Endothelial cell of umbilical vein (primary cell): Measurements from ENCODE around the gene ARL1. TPM values are rescaled to one million over a fixed set of nuclear protein-coding genes. Genes with fewer than 3 reads are reported as not detected.

Experiments
- Bru-seq: library from RNA; stranded (reverse); fragments of 400-500 nt; gene quantifications from one replicate; lab custom pipeline; 2021; lab: Mats Ljungman, UMichigan
- BruChase-seq, 2 experiments: library from RNA; stranded (reverse); fragments of 400-500 nt; gene quantifications; one replicate each; lab custom pipeline; 2021; lab: Mats Ljungman, UMichigan
- BruUV-seq: library from RNA; stranded (reverse); fragments of 400-500 nt; replicated peaks from 2 replicates; lab custom pipeline; 2021; lab: Mats Ljungman, UMichigan
- CTCF ChIA-PET: fragments of 300-600, 350-600 bp; sonication (Branson Sonifier 250); formaldehyde crosslinking; loops from one replicate; lab custom pipeline; 2021; ENCODE audit warnings: antibody characterized with exemption, inconsistent platforms; lab: Charles Lee
- POLR2A ChIA-PET: fragments of 300-600, 350-600 bp; sonication (Branson Sonifier 250); formaldehyde crosslinking; loops from one replicate; lab custom pipeline; 2021; ENCODE audit warnings: antibody characterized with exemption, inconsistent platforms; lab: Charles Lee
- DNase-seq: peaks from one replicate; pipeline ENCODE4 v3.0.0-alpha.2; 2011; ENCODE audit warnings: low read depth, low spot score
- FAIRE-seq: peaks from 2 replicates; lab custom pipeline; 2011; peaks lifted over from hg19 to GRCh38; lab: Jason Lieb, UNC
- H2AFZ ChIP-seq: 2 replicates; pipeline ENCODE4 v1.6.0; 2012; ENCODE audit warnings: low read depth, low read length, control low read depth, inconsistent platforms
- H3K27ac ChIP-seq: 2 replicates; pipeline ENCODE4 v1.5.1; 2011; ENCODE audit warnings: low read depth, mild to moderate bottlenecking, control low read depth, low read length, moderate library complexity; ENCODE audit not compliant: insufficient read depth
- H3K27me3 ChIP-seq, 2 experiments: 2 replicates each; pipeline versions ENCODE4 v1.6.0 to v1.6.1; 2011; ENCODE audit warnings: low read length in 2 of 2, mixed read lengths in 1 of 2; ENCODE audit not compliant: control insufficient read depth in 2 of 2, insufficient read depth in 2 of 2
- H3K36me3 ChIP-seq, 2 experiments: 2 replicates in 1 of 2; 3 replicates in 1 of 2; pipeline ENCODE4 v1.5.1; 2011; ENCODE audit warnings: low read length in 2 of 2, mild to moderate bottlenecking in 1 of 2, moderate library complexity in 1 of 2; ENCODE audit not compliant: control insufficient read depth in 2 of 2, insufficient read depth in 2 of 2; ENCODE audit errors: extremely low read depth in 1 of 2
- H3K4me1 ChIP-seq: 3 replicates; pipeline ENCODE4 v1.5.1; 2011; ENCODE audit warnings: mild to moderate bottlenecking, low read length; ENCODE audit not compliant: control insufficient read depth, insufficient read depth; ENCODE audit errors: extremely low read depth
- H3K4me2 ChIP-seq: 2 replicates; pipeline ENCODE4 v1.6.1; 2011; ENCODE audit warnings: low read length, control low read depth, mixed read lengths; ENCODE audit not compliant: insufficient read depth
- H3K4me3 ChIP-seq, 3 experiments: fragments of 200-600 bp in 1 of 3; sonication (generic), shearing (Covaris generic) in 1 of 3; replicated peaks in 1 of 3; 2 replicates each; pipeline ENCODE4 v1.5.1; 2011 to 2016; ENCODE audit warnings: control low read depth in 3 of 3, low read length in 3 of 3, mild to moderate bottlenecking in 2 of 3, inconsistent platforms in 1 of 3, low read depth in 1 of 3, moderate library complexity in 1 of 3; ENCODE audit not compliant: insufficient read depth in 1 of 3
- H3K79me2 ChIP-seq: 2 replicates; pipeline ENCODE4 v1.6.0; 2012; ENCODE audit warnings: low read length, inconsistent platforms; ENCODE audit not compliant: control insufficient read depth, insufficient read depth
- H3K9ac ChIP-seq: replicated peaks from 2 replicates; pipeline ENCODE3; 2011; ENCODE audit warnings: low read length, control low read depth; ENCODE audit not compliant: insufficient read depth; ENCODE audit errors: extremely low read depth
- H3K9me1 ChIP-seq: replicated peaks from 3 replicates; pipeline ENCODE4 v1.6.0; 2011; ENCODE audit warnings: mild to moderate bottlenecking, low read length; ENCODE audit not compliant: control insufficient read depth, insufficient read depth; ENCODE audit errors: extremely low read depth
- H3K9me3 ChIP-seq: replicated peaks from 2 replicates; pipeline ENCODE4 v1.5.1; 2012; ENCODE audit warnings: low read length, inconsistent platforms; ENCODE audit not compliant: control insufficient read depth, insufficient read depth
- H4K20me1 ChIP-seq: replicated peaks from 2 replicates; pipeline ENCODE3; 2011; ENCODE audit warnings: mild to moderate bottlenecking, low read length; ENCODE audit not compliant: control insufficient read depth, insufficient read depth; ENCODE audit errors: extremely low read depth
- EZH2 ChIP-seq: IDR thresholded peaks from 2 replicates; pipeline ENCODE4 v1.6.1; 2012; ENCODE audit warnings: borderline replicate concordance, low read depth, mild to moderate bottlenecking, moderate library complexity, low read length, inconsistent platforms; ENCODE audit not compliant: severe bottlenecking
- FOS ChIP-seq: IDR thresholded peaks from 2 replicates; pipeline ENCODE4 v1.6.1; 2011; ENCODE audit warnings: mild to moderate bottlenecking, low read length, moderate library complexity, borderline replicate concordance; ENCODE audit not compliant: insufficient read depth
- GATA2 ChIP-seq: IDR thresholded peaks from 2 replicates; pipeline ENCODE4 v1.7.0; 2011; ENCODE audit warnings: low read depth, mild to moderate bottlenecking, moderate library complexity, mixed read lengths, low read length; ENCODE audit not compliant: insufficient read length, insufficient read depth
- JUN ChIP-seq: IDR thresholded peaks from 2 replicates; pipeline ENCODE4 v1.6.1; 2011; ENCODE audit warnings: borderline replicate concordance, low read depth; ENCODE audit not compliant: insufficient read length, insufficient read depth
- MYC ChIP-seq: IDR thresholded peaks from one replicate; pipeline ENCODE4 v1.6.1; 2011; ENCODE audit warnings: mild to moderate bottlenecking, low read depth, low read length
- POLR2A ChIP-seq: IDR thresholded peaks from 2 replicates; pipeline ENCODE4 v1.6.1; 2012; ENCODE audit warnings: low read depth, mild to moderate bottlenecking, control low read depth, low read length
- POLR2AphosphoS5 ChIP-seq: IDR thresholded peaks from 2 replicates; pipeline ENCODE4 v1.6.1; 2012; ENCODE audit warnings: low read depth, mild to moderate bottlenecking, control low read depth, low read length, moderate library complexity; ENCODE audit not compliant: insufficient read depth
- dilution Hi-C: fragments of 300-500 bp; cut with MboI; formaldehyde crosslinking; loops from one replicate; pipeline ENCODE4 v1.15.0; 2019; ENCODE audit warnings: low sequenced_read_pairs; ENCODE audit not compliant: extremely low pct_ligation_motif_present
- intact Hi-C: fragments of 100-400 bp; cut with micrococcal nuclease; formaldehyde crosslinking; loops from one replicate; pipeline ENCODE4 v1.10.0; 2022
- long read RNA-seq: library from polyadenylated mRNA; stranded (forward); transcript quantifications from one replicate; pipeline ENCODE4 v2.0.0, GENCODE V29; 2021
- polyA minus RNA-seq, 3 experiments: library from RNA; depleted of rRNA, polyadenylated mRNA; stranded (reverse); fragments of >200 nt; gene quantifications; 1 replicate in 1 of 3; 2 replicates in 2 of 3; pipeline ENCODE4 v1.2.3, GENCODE V29; 2011
- polyA plus RNA-seq, 4 experiments: library from polyadenylated mRNA; depleted of rRNA in 3 of 4; stranded (reverse) in 3 of 4; unstranded in 1 of 4; fragments of >200 nt; gene quantifications; 2 replicates each; pipeline versions ENCODE4 v1.2.1 to v1.2.3, GENCODE V29; 2011 to 2012; ENCODE audit warnings: missing spikeins in 1 of 4
- total RNA-seq: library from RNA; stranded (reverse); gene quantifications from 2 replicates; pipeline ENCODE4 v1.2.3, GENCODE V29; 2021
- TF ChIP-seq, protein P1 (sequence below): IDR thresholded peaks from 2 replicates; pipeline ENCODE4 v1.6.1; 2011; ENCODE audit not compliant: insufficient read depth, insufficient read length

The ARL1 gene
- total RNA-seq (65.4 and 76.5 TPM in 2 replicates), polyA plus RNA-seq (22.9 and 30.4 TPM in 2 replicates), polyA minus RNA-seq (42.8 and 44.0 TPM in 2 replicates), Bru-seq, nascent RNA (percentile 86 among the genes with signal in this experiment), BruChase-seq, experiment 1, labeled RNA remaining after a 6-hour chase (percentile 90 among the genes with signal in this experiment), BruChase-seq, experiment 2, labeled RNA remaining after a 2-hour chase (percentile 91 among the genes with signal in this experiment)
- 53.6 and 72.1 TPM in 2 replicates for polyA plus RNA-seq (2011; cell fraction: cytosol; rRNA removed)
- 48.7 and 54.8 TPM in 2 replicates for polyA plus RNA-seq (2011; cell fraction: nucleus; rRNA removed)
- polyA plus RNA-seq (2012): 94.4 and 100 TPM in 2 replicates
- polyA minus RNA-seq (2011; cell fraction: cytosol; rRNA and poly(A)+ RNA removed): 29.7 TPM
- 59.9 and 82.7 TPM in 2 replicates for polyA minus RNA-seq (2011; cell fraction: nucleus; rRNA and poly(A)+ RNA removed)
- long read RNA-seq, transcript ARL1-201 (6 exons, 3,241 nt): major isoform, 128 of 146 reads
- long read RNA-seq, partial matches to known transcripts: 2 of 146 reads
- long read RNA-seq, other reads (novel, unspliced or antisense): 16 of 146 reads

DNA sequence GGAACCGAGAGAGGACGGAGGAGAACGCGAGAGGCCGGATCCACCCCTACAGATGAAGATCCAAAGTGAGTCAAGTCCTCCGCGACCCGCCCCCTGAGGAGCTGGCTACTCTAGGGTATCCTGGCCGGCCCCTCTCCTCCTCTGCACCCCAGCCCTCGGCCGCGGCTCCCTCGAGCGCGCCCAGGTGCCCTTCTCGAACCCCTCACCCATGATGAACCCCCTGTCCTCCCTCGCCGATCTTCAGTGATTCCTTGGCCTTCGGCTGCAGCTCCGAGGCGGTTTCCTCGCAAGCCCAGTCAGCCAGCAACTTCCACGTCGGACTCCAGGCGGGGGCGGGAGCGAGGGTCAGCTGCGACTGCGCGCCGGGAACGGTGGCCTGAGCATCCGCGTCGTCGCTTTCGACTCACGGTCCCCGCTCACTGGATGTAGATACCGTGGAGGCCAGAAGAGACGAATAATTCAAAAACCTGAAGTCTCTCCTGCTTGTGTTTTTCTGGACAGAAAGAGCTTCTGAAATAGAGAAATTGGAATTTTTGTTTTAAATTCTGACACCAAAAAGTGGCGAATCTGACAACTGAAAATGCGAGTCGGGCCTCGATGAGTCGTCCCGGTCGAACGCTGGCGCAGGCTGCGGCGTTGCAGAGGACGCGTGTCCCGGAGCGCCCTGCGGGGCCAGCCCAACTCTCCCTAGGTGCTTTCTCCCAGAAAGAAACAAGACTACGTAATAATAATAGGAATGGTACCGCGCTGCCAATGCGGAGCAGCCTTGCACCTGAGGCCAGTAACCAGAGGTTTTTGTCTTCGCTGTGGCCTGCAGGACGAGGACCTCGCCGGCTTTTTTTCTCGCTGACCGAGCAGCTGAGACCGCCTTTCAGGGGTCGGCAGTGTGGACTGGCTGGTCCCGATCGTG is at the start of gene ARL1:
Gene ARL1, minus strand, starts transcription at position 337 of the 910 bp plus-strand sequence. Its CDS starts 127 bp downstream, at position 210.
- H3K9me1 ChIP-seq: no peaks in the 10 kb centered on the region
- H3K4me3 ChIP-seq: peak within 1 kb of the TSS; percentile 39 to 88 (median 71)
- CTCF ChIA-PET: interaction anchor here (1.0 to 1.6 kb wide), 4 partner anchors 13 to 432 kb away, joined by 3 to 6 read pairs (median 6); no protein-coding TSS in a partner anchor
- H3K27ac ChIP-seq: peak within 1 kb of the TSS; percentile 99
- POLR2A ChIA-PET: interaction anchor here (0.6 kb wide), 1 partner anchor 483 kb away, joined by 3 read pairs; no protein-coding TSS in a partner anchor
- intact Hi-C loops (loop anchor here (5.0 kb wide), 3 partner anchors 125 to 385 kb away; partner anchors contain the start of genes CHPT1 and UTP20), dilution Hi-C loops (no loop called here)
- H3K27me3 ChIP-seq: peaks cover 0 to 4% of the 10 kb centered on the region in 2 experiments
- peak within 1 kb of the TSS; percentile 83 for H3K4me2 ChIP-seq
- H3K36me3 ChIP-seq: peaks cover 0 to 2% of the 10 kb centered on the region in 2 experiments
- BruUV-seq: no TSS peak
- peaks cover 39% of the 10 kb centered on the region for H3K79me2 ChIP-seq
- peak; percentile 91 for DNase-seq
- H3K4me1 ChIP-seq: peaks cover 13% of the 10 kb centered on the region
- H2AFZ ChIP-seq: peak within 1 kb of the TSS; percentile 79
- peak; percentile 79 for FAIRE-seq
- no peaks in the 10 kb centered on the region for H3K9me3 ChIP-seq
- TF ChIP-seq JUN (peak; percentile 40), POLR2AphosphoS5 (peak; percentile 61), GATA2 (no peak), MYC (peak; percentile 41), POLR2A (peak; percentile 66), FOS (peak; percentile 58), EZH2 (no peak)
- TF ChIP-seq, protein P1, sequence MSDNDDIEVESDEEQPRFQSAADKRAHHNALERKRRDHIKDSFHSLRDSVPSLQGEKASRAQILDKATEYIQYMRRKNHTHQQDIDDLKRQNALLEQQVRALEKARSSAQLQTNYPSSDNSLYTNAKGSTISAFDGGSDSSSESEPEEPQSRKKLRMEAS: peak; percentile 61
- H4K20me1 ChIP-seq: no peaks in the 10 kb centered on the region
- H3K9ac ChIP-seq: peak within 1 kb of the TSS; percentile 98
